ENCODE data around the gene LMAN2.

DNA sequence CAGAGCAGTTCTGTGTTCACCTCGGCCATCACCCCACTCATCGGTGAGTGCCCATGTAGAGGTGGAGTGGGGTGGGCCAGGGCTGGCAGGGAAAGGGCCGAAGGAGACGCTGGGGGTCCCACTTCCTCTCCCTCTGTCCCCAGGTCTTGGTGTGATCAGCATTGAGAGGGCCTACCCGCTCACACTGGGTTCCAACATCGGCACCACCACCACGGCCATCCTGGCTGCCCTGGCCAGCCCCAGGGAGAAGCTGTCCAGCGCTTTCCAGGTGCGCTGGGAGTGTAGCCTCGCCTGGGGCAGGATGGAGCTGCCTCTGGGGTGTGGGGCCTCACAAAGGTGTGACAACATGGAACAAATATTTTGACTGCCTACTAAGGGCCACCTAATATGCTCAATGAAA lies 45.3 kb upstream of the LMAN2 start:
- no peak for TF ChIP-seq POLR2A (IDR thresholded peaks at IDR 0.05)
- TF ChIP-seq, protein P1, sequence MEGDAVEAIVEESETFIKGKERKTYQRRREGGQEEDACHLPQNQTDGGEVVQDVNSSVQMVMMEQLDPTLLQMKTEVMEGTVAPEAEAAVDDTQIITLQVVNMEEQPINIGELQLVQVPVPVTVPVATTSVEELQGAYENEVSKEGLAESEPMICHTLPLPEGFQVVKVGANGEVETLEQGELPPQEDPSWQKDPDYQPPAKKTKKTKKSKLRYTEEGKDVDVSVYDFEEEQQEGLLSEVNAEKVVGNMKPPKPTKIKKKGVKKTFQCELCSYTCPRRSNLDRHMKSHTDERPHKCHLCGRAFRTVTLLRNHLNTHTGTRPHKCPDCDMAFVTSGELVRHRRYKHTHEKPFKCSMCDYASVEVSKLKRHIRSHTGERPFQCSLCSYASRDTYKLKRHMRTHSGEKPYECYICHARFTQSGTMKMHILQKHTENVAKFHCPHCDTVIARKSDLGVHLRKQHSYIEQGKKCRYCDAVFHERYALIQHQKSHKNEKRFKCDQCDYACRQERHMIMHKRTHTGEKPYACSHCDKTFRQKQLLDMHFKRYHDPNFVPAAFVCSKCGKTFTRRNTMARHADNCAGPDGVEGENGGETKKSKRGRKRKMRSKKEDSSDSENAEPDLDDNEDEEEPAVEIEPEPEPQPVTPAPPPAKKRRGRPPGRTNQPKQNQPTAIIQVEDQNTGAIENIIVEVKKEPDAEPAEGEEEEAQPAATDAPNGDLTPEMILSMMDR (IDR thresholded peaks at IDR 0.05) = no peak
